COLO668 (cell line): Measurements from ENCODE around the gene PTPRG.

Experiments
- DNase-seq: peaks from one replicate; lab custom pipeline; 2025; ENCODE audit not compliant: unreplicated experiment; lab: John Stamatoyannopoulos, UW

PTPRG gene

GRCh38 chr3:61583890-61584875 is 22.8 kb downstream of the PTPRG start:
- no peak for DNase-seq

DNA sequence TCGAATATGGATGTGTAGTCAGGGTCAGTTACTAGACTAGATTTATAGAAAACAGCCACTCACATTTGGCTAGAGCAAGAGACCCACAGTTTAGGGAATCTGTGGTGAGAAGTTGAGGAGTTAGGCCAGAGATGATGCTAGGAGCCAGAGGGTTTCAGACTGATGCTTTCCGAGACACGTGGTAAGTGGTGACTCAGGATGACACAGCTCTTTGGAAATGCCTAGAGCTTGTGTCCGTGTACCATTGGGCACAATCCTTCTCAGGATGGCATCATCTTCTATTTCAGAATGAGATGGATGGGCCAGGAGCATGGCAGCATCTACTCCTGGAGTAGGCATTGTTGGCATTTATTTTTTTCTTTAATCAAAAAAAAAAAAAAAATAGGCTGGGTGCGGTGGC is 28.5 kb downstream of the PTPRG start:
- DNase-seq = no peak

DNA sequence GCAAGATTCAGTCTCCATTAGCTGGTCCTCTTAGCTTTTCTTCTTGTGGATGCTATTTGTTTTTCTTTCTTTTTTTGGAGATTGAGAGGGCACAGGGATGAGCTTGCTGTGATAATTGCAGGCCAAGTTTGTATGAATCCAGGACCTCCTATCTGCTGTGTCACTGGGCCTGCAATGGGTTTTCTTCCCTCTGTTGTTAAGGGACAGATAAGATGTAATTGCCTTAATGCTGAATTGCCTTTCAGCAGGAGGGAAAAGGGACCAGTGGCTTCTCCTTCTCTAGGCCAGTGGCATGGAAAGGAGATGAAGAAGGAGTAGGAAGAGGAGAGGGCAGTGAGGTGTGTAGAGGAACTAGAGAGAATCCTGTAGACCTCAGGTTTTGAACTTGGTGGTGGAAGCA is 29.9 kb downstream of the PTPRG start:
- no peak for DNase-seq

DNA sequence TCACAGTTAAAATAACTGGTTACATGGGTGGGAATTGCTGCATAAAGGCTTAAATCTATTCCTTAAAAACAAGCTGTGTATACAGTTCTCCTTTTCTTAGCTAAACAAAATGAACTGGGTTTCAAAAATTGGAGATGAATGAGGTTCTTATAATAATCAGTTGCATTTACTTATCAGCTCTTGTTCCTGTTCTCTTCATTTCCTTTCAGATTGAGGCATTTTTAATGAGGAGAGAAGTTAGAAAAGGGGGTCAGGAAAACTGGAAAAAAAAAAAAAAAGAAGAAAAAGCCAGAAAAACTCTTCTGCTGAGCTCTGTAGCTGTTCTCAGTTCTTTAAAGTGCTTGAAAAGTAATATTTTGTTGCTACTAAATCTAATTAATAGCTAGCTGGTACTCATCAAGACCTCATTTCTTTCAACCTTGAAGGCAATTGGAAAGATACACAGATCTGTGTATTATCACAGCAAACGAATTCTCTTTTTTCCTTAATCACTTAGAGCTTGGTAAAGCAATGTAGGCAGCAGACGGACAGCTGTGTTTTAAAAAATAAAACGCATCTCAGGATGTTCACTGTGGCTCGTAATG is 32.2 kb downstream of the PTPRG start:
- no peak for DNase-seq

GRCh38 chr3:61594144-61594963 is 33.0 kb downstream of the PTPRG start:
- no peak for DNase-seq

DNA sequence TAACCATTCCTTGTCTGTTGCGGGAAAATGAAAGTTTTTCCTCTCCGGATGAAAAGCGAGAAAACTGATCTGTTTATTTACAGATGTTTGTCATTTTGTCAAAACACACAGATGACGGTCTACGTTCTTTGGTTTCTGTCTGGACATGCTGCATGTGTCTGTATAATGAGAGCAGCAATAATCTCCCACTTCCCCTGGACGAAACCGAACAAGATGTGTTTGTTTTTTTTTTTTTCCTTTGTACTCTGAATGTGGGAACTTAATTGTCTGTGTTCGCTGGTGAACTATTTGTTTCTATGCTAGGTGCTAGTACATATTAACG is 33.6 kb downstream of the PTPRG start:
- DNase-seq = no peak

DNA sequence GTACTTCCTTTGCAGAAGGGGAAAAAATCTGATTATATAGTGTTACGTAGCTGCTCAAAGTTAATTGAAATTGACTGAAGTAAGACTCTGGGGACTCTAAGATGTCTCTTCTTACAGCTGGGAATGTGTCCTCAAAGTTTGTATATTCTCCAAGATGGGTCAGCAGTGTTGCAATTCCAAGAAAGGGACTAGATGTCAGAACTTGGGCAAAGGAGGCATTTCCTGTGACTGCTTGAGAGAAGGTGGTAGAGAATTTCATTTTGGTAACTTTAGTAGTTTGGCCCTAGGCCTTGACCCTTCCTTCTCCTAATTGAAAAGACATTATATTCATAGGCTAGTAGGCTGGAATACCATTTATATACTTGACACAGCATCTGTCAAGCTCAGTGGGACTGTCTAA is 33.9 kb downstream of the PTPRG start:
- DNase-seq = no peak

- DNase-seq = no peak
Measured at GRCh38 chr3:61595826-61596225, 34.5 kb downstream of the PTPRG start.

- DNase-seq = no peak
Measured at GRCh38 chr3:61597906-61598305, 36.5 kb downstream of the PTPRG start.

DNA sequence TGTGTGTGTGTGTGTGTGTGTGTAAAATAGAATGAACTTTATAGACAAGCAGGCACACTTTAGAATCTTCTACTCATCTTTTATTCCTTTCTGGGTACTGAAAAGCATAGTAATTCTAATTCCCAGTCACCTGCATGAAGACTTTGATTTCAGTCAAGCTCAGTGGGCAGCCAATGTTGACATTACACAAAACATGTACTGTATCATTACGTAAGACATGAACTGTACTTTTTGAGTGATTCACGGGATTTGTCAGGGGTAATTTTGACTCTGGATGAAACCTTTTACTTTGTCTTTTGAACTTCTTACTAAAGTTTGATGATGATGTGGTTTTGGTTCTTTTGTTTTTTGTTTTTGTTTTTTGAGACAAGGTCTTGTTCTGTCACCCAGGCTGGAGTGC is 38.8 kb downstream of the PTPRG start:
- no peak for DNase-seq

DNA sequence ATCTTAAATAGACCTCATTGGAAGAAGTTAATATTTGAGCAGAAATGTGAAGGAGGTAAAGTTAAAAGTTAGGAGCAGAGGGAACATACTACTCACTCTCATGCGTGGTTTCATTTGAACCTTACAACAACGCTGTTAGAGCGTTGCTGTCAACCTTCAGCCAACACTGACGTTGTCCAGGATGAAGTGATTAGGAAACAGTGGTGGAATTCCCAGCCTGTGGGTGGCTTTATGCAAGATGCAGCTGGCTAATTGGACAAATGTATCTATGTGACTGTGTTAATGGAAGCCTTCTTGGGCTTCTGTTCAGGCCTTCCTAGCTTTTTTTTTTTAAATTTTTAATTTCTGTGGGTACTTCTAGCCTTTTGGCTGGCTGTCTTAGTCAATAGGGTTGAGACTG is 40.5 kb downstream of the PTPRG start:
- DNase-seq = no peak

DNA sequence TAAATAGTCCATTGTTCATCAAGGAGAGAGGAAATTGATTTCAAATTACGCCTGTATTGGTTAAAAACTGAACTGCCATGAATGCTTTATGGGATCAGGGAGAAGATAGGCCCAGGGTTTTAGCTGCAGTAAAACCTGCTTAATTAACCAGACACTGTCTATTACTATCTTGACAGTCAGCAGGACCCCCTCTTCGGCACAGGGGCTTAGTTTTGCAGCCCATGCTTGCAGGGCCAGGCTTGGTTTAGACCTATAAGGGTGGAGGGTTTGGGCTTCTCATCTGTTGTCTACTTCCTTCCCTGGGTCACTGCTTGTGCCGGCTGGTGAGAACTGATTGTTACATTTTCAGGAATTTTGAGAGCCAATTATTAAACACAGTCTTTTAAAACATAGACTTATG is 41.1 kb downstream of the PTPRG start:
- no peak for DNase-seq

GRCh38 chr3:61605589-61606175 is 44.3 kb downstream of the PTPRG start:
- no peak for DNase-seq

GRCh38 chr3:61606196-61606595 is 44.8 kb downstream of the PTPRG start:
- no peak for DNase-seq

GRCh38 chr3:61608072-61608471 is 46.7 kb downstream of the PTPRG start:
- no peak for DNase-seq

DNA sequence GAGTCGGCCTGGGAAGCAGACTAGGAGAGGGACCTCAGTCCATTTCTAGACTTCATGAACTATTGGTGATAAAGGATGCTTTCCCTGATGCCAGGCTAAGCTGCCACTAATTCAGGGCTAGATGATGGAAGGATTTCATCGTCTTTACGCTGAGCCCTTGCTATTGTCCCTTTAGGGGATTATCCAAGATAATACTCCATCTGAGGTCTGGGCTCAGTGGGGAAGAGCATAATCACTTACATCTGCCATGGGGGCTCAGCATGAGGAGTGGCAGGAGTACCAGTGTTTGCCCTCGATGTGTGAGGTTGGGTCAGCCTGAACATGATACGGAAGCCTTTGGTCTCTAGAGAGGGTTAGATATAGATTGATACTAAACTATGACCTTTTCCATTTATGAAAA is 47.3 kb downstream of the PTPRG start:
- no peak for DNase-seq

DNA sequence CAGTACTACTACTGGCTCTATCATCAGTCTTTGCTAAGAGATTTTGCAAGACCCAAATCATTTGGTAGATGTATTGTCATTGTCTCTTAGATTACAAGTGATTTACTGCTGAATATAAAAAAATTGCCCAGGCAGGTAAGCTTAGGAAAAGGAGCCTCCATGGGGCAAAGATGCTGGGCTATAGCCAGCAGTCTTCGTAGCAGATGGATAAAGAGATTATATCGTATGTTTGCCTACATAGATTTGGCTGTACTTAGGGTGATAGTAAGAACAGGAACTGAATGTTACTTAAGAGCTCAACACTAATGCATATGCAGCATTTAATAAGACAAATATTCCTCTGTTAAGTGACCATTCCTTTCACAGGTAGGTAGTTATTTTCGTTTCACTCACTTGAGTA is 48.9 kb downstream of the PTPRG start:
- no peak for DNase-seq

- DNase-seq = no peak
Measured at GRCh38 chr3:61612211-61613194, 51.1 kb downstream of the PTPRG start.

DNA sequence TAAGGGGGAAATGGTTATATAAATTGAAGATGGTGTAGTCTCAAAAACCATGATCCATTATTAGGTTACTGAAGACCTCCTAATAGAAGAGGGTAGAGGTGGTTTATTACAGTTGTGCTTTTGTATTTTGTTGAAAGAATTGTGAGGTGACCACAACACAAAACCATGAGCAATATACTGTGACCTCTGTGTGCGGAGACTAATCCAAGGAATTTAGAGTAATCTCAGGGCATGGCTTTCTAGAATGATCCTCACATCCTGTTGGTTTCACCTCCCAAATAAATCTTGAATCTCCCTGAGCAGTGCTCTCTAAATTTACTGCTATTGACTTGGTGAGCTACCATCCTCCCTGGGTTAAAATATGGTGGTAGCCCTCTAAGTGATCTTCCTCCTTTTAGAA is 52.3 kb downstream of the PTPRG start:
- no peak for DNase-seq

- no peak for DNase-seq
Measured at GRCh38 chr3:61615643-61616042, 54.3 kb downstream of the PTPRG start.
